Stimulated activated naive CD4-positive, alpha-beta T cell (primary cell): ENCODE data around the gene CHRNA3.
"Not testable (repeated sequence)": the region's sequence is repeated elsewhere in the genome, so short reads cannot be mapped to it uniquely, and the experiment has no call there.

Source experiments
- DNase-seq, 6 experiments: peaks; one replicate each; lab custom pipeline; 2025; lab: John Stamatoyannopoulos, UW

The CHRNA3 gene

GRCh38 chr15:78617516-78617915 lies 3.3 kb downstream of the CHRNA3 start:
- DNase-seq: no peak

GRCh38 chr15:78617076-78617475 lies 3.7 kb downstream of the CHRNA3 start:
- no peak for DNase-seq

GRCh38 chr15:78616506-78616905 lies 4.3 kb downstream of the CHRNA3 start:
- no peak for DNase-seq

GRCh38 chr15:78615151-78615589 lies 5.6 kb downstream of the CHRNA3 start:
- no peak for DNase-seq

GRCh38 chr15:78614021-78614420 lies 6.8 kb downstream of the CHRNA3 start:
- no peak for DNase-seq

GRCh38 chr15:78609551-78609950 lies 11.2 kb downstream of the CHRNA3 start:
- DNase-seq: not testable (repeated sequence)

- DNase-seq: no peak
Measured at GRCh38 chr15:78605680-78606079, 15.1 kb downstream of the CHRNA3 start.

- no peak for DNase-seq
Measured at GRCh38 chr15:78605201-78605600, 15.6 kb downstream of the CHRNA3 start.

- no peak for DNase-seq
Measured at GRCh38 chr15:78604420-78604819, 16.4 kb downstream of the CHRNA3 start.

GRCh38 chr15:78603467-78603866 lies 17.3 kb downstream of the CHRNA3 start:
- no peak for DNase-seq

- DNase-seq: no peak
Measured at GRCh38 chr15:78599189-78599588, 21.6 kb downstream of the CHRNA3 start.

GRCh38 chr15:78598348-78598747 lies 22.4 kb downstream of the CHRNA3 start:
- no peak for DNase-seq

GRCh38 chr15:78597583-78597982 lies 23.2 kb downstream of the CHRNA3 start:
- no peak for DNase-seq

GRCh38 chr15:78574944-78575343 lies 45.9 kb downstream of the CHRNA3 start:
- no peak for DNase-seq

GRCh38 chr15:78573416-78573815 lies 47.4 kb downstream of the CHRNA3 start:
- DNase-seq: no peak

- no peak for DNase-seq
Measured at GRCh38 chr15:78571382-78571781, 49.4 kb downstream of the CHRNA3 start.

GRCh38 chr15:78570710-78571109 lies 50.1 kb downstream of the CHRNA3 start:
- DNase-seq: no peak

GRCh38 chr15:78567531-78567930 lies 53.3 kb downstream of the CHRNA3 start:
- DNase-seq: no peak

- peak in 1 of 6 experiments; percentile 35 for DNase-seq
Measured at GRCh38 chr15:78565951-78566774, 54.6 kb downstream of the CHRNA3 start.

GRCh38 chr15:78565097-78565950 lies 55.5 kb downstream of the CHRNA3 start, which contains the start of gene CHRNA5:
Gene CHRNA5, plus strand, starts transcription at chr15:78565520. Its CDS starts 200 bp downstream, at chr15:78565720.
- peak in 5 of 6 experiments; percentile 20 to 52 (median 31) for DNase-seq

GRCh38 chr15:78564743-78565096 lies 56.1 kb downstream of the CHRNA3 start:
- peak in 2 of 6 experiments; percentile 6 to 47 for DNase-seq

GRCh38 chr15:78563092-78563491 lies 57.7 kb downstream of the CHRNA3 start:
- DNase-seq: no peak

- DNase-seq: no peak
Measured at GRCh38 chr15:78561490-78561889, 59.3 kb downstream of the CHRNA3 start.
